ENCODE measurements around the gene BDNF. TPM values are rescaled to one million over a fixed set of nuclear protein-coding genes. Genes with fewer than 3 reads are reported as not detected.
A peak's percentile ranks its signal among the peaks of the same experiment; 100 is the strongest.

BDNF gene
- total RNA-seq, 2 donors from 2014 or later = 0.33 TPM; not detected in 1

DNA sequence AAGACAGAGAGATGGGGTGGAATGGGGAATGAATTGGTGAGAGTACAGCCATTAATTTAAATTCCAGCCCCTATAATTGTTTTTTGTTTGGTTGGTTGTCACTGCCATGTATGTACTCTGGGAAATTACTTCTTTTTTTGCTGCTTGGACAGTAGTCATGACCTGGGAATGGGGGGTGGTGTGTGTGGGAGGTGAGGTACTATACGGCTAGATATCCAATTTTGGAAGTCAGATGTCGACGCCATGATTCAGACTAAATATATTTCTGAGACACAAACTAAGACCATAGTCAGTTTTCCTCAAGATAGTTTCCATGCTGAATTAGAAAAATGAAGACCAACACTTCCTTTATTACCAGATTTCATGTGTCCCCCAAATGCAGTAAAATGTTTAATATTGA is 7.4 kb upstream of the BDNF start:
- H3K27ac Mint-ChIP-seq = no peak overlapping the region
- WGBS, 2 experiments (ENCODE audit: insufficient coverage in 1 of 2, insufficient read length in 1 of 2) = 92% methylated on average over 3 of the region's 3 CpGs; no CpG with 5 or more reads in 1 of the 2 experiments
- Histone ChIP-seq H3K9me3 (ENCODE audit: control insufficient read depth, low read length) (no peaks in the 10 kb centered on the region), H3K36me3 (ENCODE audit: control insufficient read depth, insufficient read depth, low read length) (no peaks in the 10 kb centered on the region), H3K9ac (ENCODE audit: extremely low read depth, low read length, poor library complexity, severe bottlenecking) (no peak overlapping the region), H3K4me3 (ENCODE audit: low read length) (no peak overlapping the region), H3K27ac (ENCODE audit: low read depth, low read length) (no peak overlapping the region), H3K4me1 (ENCODE audit: control insufficient read depth, insufficient read depth, low read length) (no peaks in the 10 kb centered on the region), H3K27me3 (ENCODE audit: control insufficient read depth, insufficient read depth, low read length, poor library complexity, severe bottlenecking) (peaks cover 41% of the 10 kb centered on the region)
- TF ChIP-seq CTCF (conservative IDR thresholded peaks at IDR 0.05) = no peak
- H3K4me1 Mint-ChIP-seq = no peaks in the 10 kb centered on the region
- no peaks in the 10 kb centered on the region for H3K9me3 Mint-ChIP-seq
- H3K27me3 Mint-ChIP-seq (ENCODE audit: insufficient read depth) = peaks cover 49% of the 10 kb centered on the region
- DNase-seq = no peak
- H3K36me3 Mint-ChIP-seq (ENCODE audit: low read depth) = no peaks in the 10 kb centered on the region
- H3K4me3 Mint-ChIP-seq = no peak overlapping the region

GRCh38 chr11:27705873-27706820 is 5.9 kb upstream of the BDNF start:
- peak; percentile 76 for DNase-seq
- TF ChIP-seq CTCF (conservative IDR thresholded peaks at IDR 0.05) = peak; percentile 85
- H3K36me3 ChIP-seq (ENCODE audit: control insufficient read depth, insufficient read depth, low read length) = no peaks in the 10 kb centered on the region
- Mint-ChIP-seq H3K27me3 (ENCODE audit: insufficient read depth) (peaks cover 55% of the 10 kb centered on the region), H3K36me3 (ENCODE audit: low read depth) (no peaks in the 10 kb centered on the region), H3K9me3 (no peaks in the 10 kb centered on the region), H3K4me3 (no peak overlapping the region), H3K27ac (no peak overlapping the region), H3K4me1 (peaks cover 9% of the 10 kb centered on the region)
- no peak overlapping the region for H3K4me3 ChIP-seq (ENCODE audit: low read length)
- H3K4me1 ChIP-seq (ENCODE audit: control insufficient read depth, insufficient read depth, low read length) = no peaks in the 10 kb centered on the region
- 25 to 45% methylated on average over 2 to 5 of the region's 5 CpGs for WGBS, 2 experiments (ENCODE audit: insufficient coverage in 1 of 2, insufficient read length in 1 of 2)
- no peak overlapping the region for H3K27ac ChIP-seq (ENCODE audit: low read depth, low read length)
- H3K27me3 ChIP-seq (ENCODE audit: control insufficient read depth, insufficient read depth, low read length, poor library complexity, severe bottlenecking) = peaks cover 48% of the 10 kb centered on the region
- no peaks in the 10 kb centered on the region for H3K9me3 ChIP-seq (ENCODE audit: control insufficient read depth, low read length)
- H3K9ac ChIP-seq (ENCODE audit: extremely low read depth, low read length, poor library complexity, severe bottlenecking) = no peak overlapping the region

DNA sequence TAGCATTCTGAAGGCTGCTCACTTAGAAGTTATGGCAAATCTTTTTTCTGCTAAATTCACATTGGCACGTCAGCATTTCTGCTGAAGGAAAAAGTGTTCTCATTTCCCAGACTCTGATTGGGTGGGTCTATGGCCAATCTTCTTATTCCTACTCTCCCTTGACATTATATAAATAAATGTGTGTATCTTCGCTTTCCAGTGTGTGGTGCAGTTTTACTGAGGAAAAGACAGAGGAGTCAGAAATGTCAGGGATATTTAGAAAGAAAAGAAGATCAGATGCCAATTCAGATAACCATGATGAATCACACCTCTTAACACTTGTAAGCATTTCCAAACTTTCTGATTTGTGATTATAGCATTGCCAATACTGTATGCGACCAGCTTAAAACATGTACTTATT is 3.2 kb upstream of the BDNF start:
- no peak overlapping the region for H3K27ac Mint-ChIP-seq
- peaks cover 62% of the 10 kb centered on the region for H3K27me3 Mint-ChIP-seq (ENCODE audit: insufficient read depth)
- H3K4me1 Mint-ChIP-seq = peaks cover 21% of the 10 kb centered on the region
- H3K36me3 Mint-ChIP-seq (ENCODE audit: low read depth) = no peaks in the 10 kb centered on the region
- no peaks in the 10 kb centered on the region for H3K9me3 Mint-ChIP-seq
- no peaks in the 10 kb centered on the region for H3K36me3 ChIP-seq (ENCODE audit: control insufficient read depth, insufficient read depth, low read length)
- no peak for DNase-seq
- no peak for TF ChIP-seq CTCF (conservative IDR thresholded peaks at IDR 0.05)
- peaks cover 54% of the 10 kb centered on the region for H3K27me3 ChIP-seq (ENCODE audit: control insufficient read depth, insufficient read depth, low read length, poor library complexity, severe bottlenecking)
- no peaks in the 10 kb centered on the region for H3K9me3 ChIP-seq (ENCODE audit: control insufficient read depth, low read length)
- 77 to 100% methylated on average over 1 to 2 of the region's 3 CpGs for WGBS, 2 experiments (ENCODE audit: insufficient coverage in 1 of 2, insufficient read length in 1 of 2)
- no peaks in the 10 kb centered on the region for H3K4me1 ChIP-seq (ENCODE audit: control insufficient read depth, insufficient read depth, low read length)
- H3K27ac ChIP-seq (ENCODE audit: low read depth, low read length) = no peak overlapping the region
- H3K4me3 ChIP-seq (ENCODE audit: low read length) = no peak overlapping the region
- H3K4me3 Mint-ChIP-seq = no peak overlapping the region
- no peak overlapping the region for H3K9ac ChIP-seq (ENCODE audit: extremely low read depth, low read length, poor library complexity, severe bottlenecking)
